ENCODE data around the gene ENO2.
A peak's percentile ranks its signal among the peaks of the same experiment; 100 is the strongest.
"Not testable (repeated sequence)": the region's sequence is repeated elsewhere in the genome, so short reads cannot be mapped to it uniquely, and the experiment has no call there.

The ENO2 gene

GRCh38 chr12:6914246-6914946 is at the start of gene ENO2:
Gene ENO2, plus strand, starts transcription at chr12:6914580. Its CDS starts 1,253 bp downstream, at chr12:6915833.
- peak; percentile 49 for DNase-seq

- DNase-seq, result not testable (repeated sequence)
These were observed 49.1 kb upstream of the ENO2 start for GRCh38 chr12:6865307-6865706.

- DNase-seq, result no peak
These were observed 48.0 kb upstream of the ENO2 start for GRCh38 chr12:6866163-6866919.

- DNase-seq, result no peak
These were observed 47.4 kb upstream of the ENO2 start for GRCh38 chr12:6866920-6867412.

GRCh38 chr12:6867413-6868210 is 46.8 kb upstream of the ENO2 start, which contains the start of gene TPI1:
Gene TPI1, plus strand, starts transcription at chr12:6867531. Its CDS starts 36 bp downstream, at chr12:6867567.
- DNase-seq, result peak; percentile 78

GRCh38 chr12:6868211-6869048 is 46.0 kb upstream of the ENO2 start:
- DNase-seq, result no peak

GRCh38 chr12:6869049-6870021 is 45.0 kb upstream of the ENO2 start:
- peak; percentile 71 for DNase-seq

GRCh38 chr12:6870304-6870703 is 44.1 kb upstream of the ENO2 start:
- not testable (repeated sequence) for DNase-seq

GRCh38 chr12:6871052-6871957 is 43.1 kb upstream of the ENO2 start:
- DNase-seq, result no peak

GRCh38 chr12:6872073-6873048 is 42.0 kb upstream of the ENO2 start:
- peak; percentile 78 for DNase-seq

- peak; percentile 99 for DNase-seq
These were observed 41.0 kb upstream of the ENO2 start, which contains the start of gene SPSB2 for GRCh38 chr12:6873094-6874014. Gene SPSB2, minus strand, starts transcription at chr12:6873303. Its CDS starts 402 bp downstream, at chr12:6872901.

GRCh38 chr12:6874015-6874368 is 40.4 kb upstream of the ENO2 start:
- not testable (repeated sequence) for DNase-seq

- DNase-seq, result not testable (repeated sequence)
These were observed 34.6 kb upstream of the ENO2 start for GRCh38 chr12:6879824-6880223.

GRCh38 chr12:6883252-6883651 is 31.1 kb upstream of the ENO2 start:
- no peak for DNase-seq

GRCh38 chr12:6883683-6884082 is 30.7 kb upstream of the ENO2 start:
- DNase-seq, result no peak

GRCh38 chr12:6884539-6884938 is 29.8 kb upstream of the ENO2 start:
- no peak for DNase-seq

Measured in NCI-H1105 (cell line).